Measurements from ENCODE around the gene TFCP2. TPM values are rescaled to one million over a fixed set of nuclear protein-coding genes. Genes with fewer than 3 reads are reported as not detected.

The TFCP2 gene
- total and polyA plus RNA-seq, 2 of the 13 experiments (the other 11 are each of a cell fraction or from before 2014, with no cell fraction given), result 7.6 to 10.0 TPM

DNA sequence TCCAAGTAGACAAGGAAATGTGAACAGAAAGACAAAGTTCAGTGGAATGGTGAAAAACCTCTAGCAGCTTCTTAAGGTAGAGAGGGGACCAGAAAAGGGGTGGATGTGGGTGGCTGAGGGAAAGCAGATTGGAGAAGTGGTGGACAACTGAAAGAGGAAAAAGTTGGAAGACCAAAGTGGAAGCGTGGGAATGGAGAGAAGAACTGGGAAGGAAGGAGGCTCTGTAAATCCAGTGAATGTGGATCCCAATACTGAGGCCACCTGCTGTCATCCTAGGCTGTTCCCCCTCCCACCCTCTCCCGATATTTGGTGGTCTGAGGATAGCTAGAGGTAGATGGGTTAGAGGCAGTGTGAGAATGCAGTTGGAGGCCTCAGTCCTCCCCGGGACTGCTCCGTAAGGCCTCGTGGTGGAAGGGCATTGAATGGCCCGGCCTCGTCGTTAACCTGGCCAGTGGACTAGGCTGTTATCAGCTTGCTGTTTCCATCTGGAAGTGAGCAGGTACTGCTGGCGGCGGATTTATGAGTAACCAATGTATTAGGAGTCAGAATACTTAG lies 45.7 kb upstream of the TFCP2 start:
- peak; percentile 32 for FAIRE-seq
- Histone ChIP-seq H3K36me3 (replicated peaks in 1 of 2; ENCODE audit: control insufficient read depth in 1 of 2, insufficient read depth in 2 of 2, low read length in 2 of 2) (no peaks in the 10 kb centered on the region), H3K4me3 (replicated peaks in 1 of 3; ENCODE audit: insufficient read depth in 1 of 3, low read depth in 2 of 3, low read length in 3 of 3) (peak overlapping the region; percentile 71 to 79 (median 73)), H3K9ac (ENCODE audit: insufficient read depth, low read depth, low read length) (peak overlapping the region; percentile 65), H3K4me2 (ENCODE audit: low read depth, low read length) (peak overlapping the region; percentile 99), H3K27me3 (ENCODE audit: control insufficient read depth in 1 of 2, insufficient read depth in 2 of 2, low read length in 2 of 2) (no peaks in the 10 kb centered on the region; a peak in 1 of 5 replicates), H3K27ac (ENCODE audit: extremely low read length, insufficient read depth, low read length) (peak overlapping the region; percentile 44), H4K20me1 (ENCODE audit: insufficient read depth, low read length) (no peaks in the 10 kb centered on the region), H2AFZ (ENCODE audit: low read length) (peak overlapping the region; percentile 68), H3K9me3 (ENCODE audit: low read length) (no peaks in the 10 kb centered on the region), H3K4me1 (ENCODE audit: insufficient read depth, low read length) (peaks cover 16% of the 10 kb centered on the region), H3K79me2 (ENCODE audit: insufficient read depth, low read length) (no peaks in the 10 kb centered on the region)
- 0% methylated on average over 10 of the region's 10 CpGs for WGBS (ENCODE audit: low lambda C conversion rate)
- CTCF ChIA-PET (ENCODE audit: low intra/inter-chr PET ratio, low total read pairs), result no interaction called here
- peak; percentile 41 for DNase-seq (ENCODE audit: low spot score)
- TSS peak; percentile 88 for BruUV-seq (replicated peaks)
- POLR2A ChIA-PET, result interaction anchor here (0.8 to 2.6 kb wide), 12 partner anchors 10 to 135 kb away, joined by 3 to 43 read pairs (median 5); partner anchors contain the start of genes CSRNP2, DAZAP2 and TFCP2
- intact Hi-C loops (cut with micrococcal nuclease; ENCODE audit: unreplicated experiment), result loop anchor here (2.0 kb wide), 1 partner anchor 46 kb away; the partner anchor contains the start of gene TFCP2
- peak; percentile 80 for ATAC-seq
- in situ Hi-C loops (cut with HindIII; ENCODE audit: extremely low pct_ligation_motif_present, low pct_unique_long_range_greater_than_20kb), result no loop called here
- TF ChIP-seq, protein P1, sequence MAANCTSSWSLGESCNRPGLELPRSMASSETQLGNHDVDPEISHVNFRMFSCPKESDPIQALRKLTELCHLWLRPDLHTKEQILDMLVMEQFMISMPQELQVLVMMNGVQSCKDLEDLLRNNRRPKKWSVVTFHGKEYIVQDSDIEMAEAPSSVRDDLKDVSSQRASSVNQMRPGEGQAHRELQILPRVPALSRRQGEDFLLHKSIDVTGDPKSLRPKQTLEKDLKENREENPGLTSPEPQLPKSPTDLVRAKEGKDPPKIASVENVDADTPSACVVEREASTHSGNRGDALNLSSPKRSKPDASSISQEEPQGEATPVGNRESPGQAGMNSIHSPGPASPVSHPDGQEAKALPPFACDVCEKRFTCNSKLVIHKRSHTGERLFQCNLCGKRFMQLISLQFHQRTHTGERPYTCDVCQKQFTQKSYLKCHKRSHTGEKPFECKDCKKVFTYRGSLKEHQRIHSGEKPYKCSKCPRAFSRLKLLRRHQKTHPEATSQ (CRISPR knock-in tag; IDR thresholded peaks at IDR 0.05; ENCODE audit: borderline replicate concordance), result no peak
- TF ChIP-seq ZNF350 (CRISPR knock-in tag; IDR thresholded peaks at IDR 0.05; ENCODE audit: borderline replicate concordance, low read depth), result 0 out of 2 replicates have a peak, but pooled peaks have one; percentile 26
- peak; percentile 84 for TF ChIP-seq ZFX (CRISPR knock-in tag; IDR thresholded peaks at IDR 0.05; ENCODE audit: low read depth)
- TF ChIP-seq SMYD3 (CRISPR knock-in tag; IDR thresholded peaks at IDR 0.05), result no peak
- no peak for TF ChIP-seq ZNF460 (CRISPR knock-in tag; IDR thresholded peaks at IDR 0.05; ENCODE audit: borderline replicate concordance)
- TF ChIP-seq POLR2AphosphoS5 (IDR thresholded peaks at IDR 0.05; ENCODE audit: low read depth, low read length), result 0 out of 2 replicates have a peak, but pooled peaks have one; percentile 24
- no peak for TF ChIP-seq ZNF598 (CRISPR knock-in tag; IDR thresholded peaks at IDR 0.05; ENCODE audit: borderline replicate concordance)
- TF ChIP-seq HDAC1 (CRISPR knock-in tag; IDR thresholded peaks at IDR 0.05), result no peak
- 0 out of 2 replicates have a peak, but pooled peaks have one; percentile 26 for TF ChIP-seq ZNF746 (CRISPR knock-in tag; IDR thresholded peaks at IDR 0.05)
- TF ChIP-seq, protein P2, sequence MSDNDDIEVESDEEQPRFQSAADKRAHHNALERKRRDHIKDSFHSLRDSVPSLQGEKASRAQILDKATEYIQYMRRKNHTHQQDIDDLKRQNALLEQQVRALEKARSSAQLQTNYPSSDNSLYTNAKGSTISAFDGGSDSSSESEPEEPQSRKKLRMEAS (IDR thresholded peaks at IDR 0.05), result peak; percentile 57; the same call in 1 of the 2 replicates
- TF ChIP-seq POLR2G (IDR thresholded peaks at IDR 0.05; ENCODE audit: low read depth, low read length), result peak; percentile 48; the same call in 1 of the 2 replicates
- TF ChIP-seq ZNF326 (CRISPR knock-in tag; IDR thresholded peaks at IDR 0.05; ENCODE audit: borderline replicate concordance), result no peak
- TF ChIP-seq POLR2A (IDR thresholded peaks at IDR 0.05; ENCODE audit: insufficient read depth in 1 of 2, low read depth in 2 of 2, low read length in 2 of 2), result peak in 1 of 2 experiments; percentile 56; a peak in 2 of 4 replicates
- no peak for TF ChIP-seq ZNF335 (CRISPR knock-in tag; IDR thresholded peaks at IDR 0.05)
- no peak for TF ChIP-seq PAX8 (CRISPR knock-in tag; IDR thresholded peaks at IDR 0.05; ENCODE audit: borderline replicate concordance)
- TF ChIP-seq SMAD1 (CRISPR knock-in tag; IDR thresholded peaks at IDR 0.05; ENCODE audit: borderline replicate concordance, low read depth), result no peak
- TF ChIP-seq DNMT1 (CRISPR knock-in tag; IDR thresholded peaks at IDR 0.05), result no peak
- peak; percentile 60 for TF ChIP-seq ZFY (CRISPR knock-in tag; IDR thresholded peaks at IDR 0.05)
- 0 out of 2 replicates have a peak, but pooled peaks have one; percentile 6 for TF ChIP-seq GABPB1 (CRISPR knock-in tag; IDR thresholded peaks at IDR 0.05)
- TF ChIP-seq, protein P3, sequence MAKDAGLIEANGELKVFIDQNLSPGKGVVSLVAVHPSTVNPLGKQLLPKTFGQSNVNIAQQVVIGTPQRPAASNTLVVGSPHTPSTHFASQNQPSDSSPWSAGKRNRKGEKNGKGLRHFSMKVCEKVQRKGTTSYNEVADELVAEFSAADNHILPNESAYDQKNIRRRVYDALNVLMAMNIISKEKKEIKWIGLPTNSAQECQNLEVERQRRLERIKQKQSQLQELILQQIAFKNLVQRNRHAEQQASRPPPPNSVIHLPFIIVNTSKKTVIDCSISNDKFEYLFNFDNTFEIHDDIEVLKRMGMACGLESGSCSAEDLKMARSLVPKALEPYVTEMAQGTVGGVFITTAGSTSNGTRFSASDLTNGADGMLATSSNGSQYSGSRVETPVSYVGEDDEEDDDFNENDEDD (CRISPR knock-in tag; IDR thresholded peaks at IDR 0.05; ENCODE audit: borderline replicate concordance), result peak; percentile 27; the same call in 1 of the 2 replicates

Data from HepG2 (cell line).